WERI-Rb-1 (cell line): ENCODE data around the gene NTRK3.

ENCODE experiments used
- DNase-seq: peaks from one replicate; pipeline ENCODE4 v3.0.0-alpha.2; 2020
- H3K27ac ChIP-seq: fragments of 250-450 bp; sonication (Bioruptor Pico); 2 replicates; pipeline ENCODE4 v1.5.1; 2020; ENCODE audit warnings: mild to moderate bottlenecking, moderate library complexity
- H3K27me3 ChIP-seq: fragments of 250-450 bp; sonication (Bioruptor Pico); 2 replicates; pipeline ENCODE4 v1.5.1; 2021; ENCODE audit warnings: mild to moderate bottlenecking, low read depth, moderate library complexity; ENCODE audit not compliant: insufficient read depth, severe bottlenecking
- H3K36me3 ChIP-seq: fragments of 250-450 bp; sonication (Bioruptor Pico); 2 replicates; pipeline ENCODE4 v1.5.1; 2020; ENCODE audit warnings: mild to moderate bottlenecking, moderate library complexity
- H3K4me3 ChIP-seq: 2 replicates; pipeline ENCODE4 v1.5.1; 2011; ENCODE audit warnings: low read depth, mild to moderate bottlenecking, control low read depth, low read length
- H3K9me3 ChIP-seq: fragments of 250-450 bp; sonication (Bioruptor Pico); 2 replicates; pipeline ENCODE4 v1.5.1; 2021; ENCODE audit warnings: mild to moderate bottlenecking, moderate library complexity; ENCODE audit not compliant: severe bottlenecking
- CTCF ChIP-seq: IDR thresholded peaks from 2 replicates; pipeline ENCODE4 v1.5.1; 2011; ENCODE audit warnings: low read depth, mild to moderate bottlenecking, control low read depth, inconsistent platforms, low read length

Gene NTRK3

GRCh38 chr15:88118035-88118434, 138.5 kb downstream of the NTRK3 start:
- Histone ChIP-seq H3K27me3 (peaks cover 69% of the 10 kb centered on the region), H3K4me3 (no peak overlapping the region), H3K36me3 (no peaks in the 10 kb centered on the region), H3K27ac (no peak overlapping the region), H3K9me3 (no peaks in the 10 kb centered on the region)
- no peak for TF ChIP-seq CTCF
- no peak for DNase-seq

GRCh38 chr15:88115486-88116152, 140.9 kb downstream of the NTRK3 start:
- no peak overlapping the region for H3K4me3 ChIP-seq
- peaks cover 64% of the 10 kb centered on the region for H3K27me3 ChIP-seq
- no peak overlapping the region for H3K27ac ChIP-seq
- no peaks in the 10 kb centered on the region for H3K9me3 ChIP-seq
- DNase-seq, result no peak
- TF ChIP-seq CTCF, result no peak
- H3K36me3 ChIP-seq, result no peaks in the 10 kb centered on the region

- no peak for DNase-seq
- H3K4me3 ChIP-seq, result no peak overlapping the region
- no peak for TF ChIP-seq CTCF
- H3K9me3 ChIP-seq, result no peaks in the 10 kb centered on the region
- H3K27me3 ChIP-seq, result peaks cover 64% of the 10 kb centered on the region
- H3K36me3 ChIP-seq, result no peaks in the 10 kb centered on the region
- H3K27ac ChIP-seq, result no peak overlapping the region
Measured at GRCh38 chr15:88113613-88114308, 142.8 kb downstream of the NTRK3 start.

- DNase-seq, result peak; percentile 13
- H3K27ac ChIP-seq, result no peak overlapping the region
- no peak for TF ChIP-seq CTCF
- peaks cover 61% of the 10 kb centered on the region for H3K27me3 ChIP-seq
- H3K4me3 ChIP-seq, result no peak overlapping the region
- no peaks in the 10 kb centered on the region for H3K36me3 ChIP-seq
- no peaks in the 10 kb centered on the region for H3K9me3 ChIP-seq
Measured at GRCh38 chr15:88108991-88109390, 147.5 kb downstream of the NTRK3 start.

GRCh38 chr15:88108477-88108876, 148.1 kb downstream of the NTRK3 start:
- no peaks in the 10 kb centered on the region for H3K36me3 ChIP-seq
- no peaks in the 10 kb centered on the region for H3K9me3 ChIP-seq
- DNase-seq, result no peak
- peaks cover 66% of the 10 kb centered on the region for H3K27me3 ChIP-seq
- no peak for TF ChIP-seq CTCF
- H3K4me3 ChIP-seq, result no peak overlapping the region
- no peak overlapping the region for H3K27ac ChIP-seq
